SU-DHL-6 (cell line): ENCODE data around the gene RELN.

Experiments used
- CTCF ChIP-seq: fragments of 200-600 bp; sonication (generic); IDR thresholded peaks from one replicate; pipeline ENCODE4 v1.5.1; 2017; ENCODE audit warnings: antibody characterized with exemption, mild to moderate bottlenecking, low read length, moderate library complexity; ENCODE audit not compliant: insufficient read depth, poor library complexity, severe bottlenecking
- EZH2phosphoT487 ChIP-seq: fragments of 200-600 bp; sonication (generic), shearing (Covaris generic); conservative IDR thresholded peaks from 2 replicates; pipeline ENCODE4 v1.6.1; 2018; ENCODE audit warnings: mild to moderate bottlenecking, antibody characterized with exemption, low read length, moderate library complexity, mixed read lengths

GRCh38 chr7:104017001-104017400 is 27.5 kb upstream of the RELN start:
- no peak for TF ChIP-seq CTCF
- no peak for TF ChIP-seq EZH2phosphoT487
